ENCODE results near the gene PYCARD. TPM values are rescaled to one million over a fixed set of nuclear protein-coding genes. Genes with fewer than 3 reads are reported as not detected.

Gene PYCARD
- total and polyA plus RNA-seq, 10 of the 15 experiments (the other 5 are each of a cell fraction or from before 2014, with no cell fraction given): 5.1 to 106 (median 45.9) TPM

DNA sequence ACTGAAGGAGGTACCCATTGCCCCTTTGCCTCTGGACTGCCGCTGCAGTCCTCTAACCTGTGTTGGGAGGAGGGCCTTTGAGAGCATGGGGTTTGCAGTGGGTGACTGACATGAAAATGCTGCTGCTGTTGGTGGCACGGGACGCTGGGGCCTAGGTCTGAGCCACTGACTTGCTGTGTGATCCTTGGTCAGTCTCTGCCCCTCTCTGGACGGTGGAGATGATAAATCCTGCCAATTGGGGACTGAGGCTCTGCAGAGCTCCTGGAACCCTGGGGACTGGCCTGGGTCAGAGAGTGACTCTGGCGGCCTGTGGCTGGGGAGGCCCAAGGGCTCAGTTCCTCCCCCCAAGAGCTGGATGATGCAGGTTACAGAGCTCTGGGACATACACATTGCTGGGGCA is 20.5 kb upstream of the PYCARD start (continued):
- TF ChIP-seq ZNF622 (IDR thresholded peaks at IDR 0.05) (no peak), PRDM15 (CRISPR knock-in tag; IDR thresholded peaks at IDR 0.05) (no peak), HDGF (IDR thresholded peaks at IDR 0.05) (no peak)

GRCh38 chr16:31221357-31222160 is 19.0 kb upstream of the PYCARD start:
- WGBS (ENCODE audit: insufficient coverage, insufficient replicate concordance, low lambda C conversion rate, missing lambda C conversion rate): 42% methylated on average over 12 of the region's 12 CpGs
- no peaks in the 10 kb centered on the region for H3K9me3 ChIP-seq (replicated peaks; ENCODE audit: control insufficient read depth, insufficient read depth, low read length)
- no peak overlapping the region for H3K9ac ChIP-seq (ENCODE audit: control insufficient read depth, insufficient read depth, low read length)
- no peak for ATAC-seq
- DNase-seq (ENCODE audit: low read depth, low spot score): no peak
- 0 out of 2 replicates have a peak, but pooled peaks cover 5% of the 10 kb centered on the region for H3K4me1 ChIP-seq (ENCODE audit: control insufficient read depth, insufficient read depth, low read length)
- in situ Hi-C loops (cut with MboI) (no loop called here), intact Hi-C loops (cut with micrococcal nuclease; ENCODE audit: unreplicated experiment) (no loop called here)
- RAD21 ChIA-PET (ENCODE audit: unreplicated experiment): no interaction called here
- no peaks in the 10 kb centered on the region for H4K20me1 ChIP-seq (ENCODE audit: control insufficient read depth, insufficient read depth)
- H2AFZ ChIP-seq (ENCODE audit: control insufficient read depth, low read depth, low read length): no peak overlapping the region
- no peak overlapping the region for H3K4me3 ChIP-seq
- H3K79me2 ChIP-seq (ENCODE audit: control insufficient read depth, insufficient read depth, low read length): no peaks in the 10 kb centered on the region
- BruUV-seq (replicated peaks): no TSS peak
- CTCF ChIA-PET: no interaction called here
- no peaks in the 10 kb centered on the region for H3K36me3 ChIP-seq (ENCODE audit: control insufficient read depth in 2 of 2, insufficient read depth in 2 of 2, low read length in 1 of 2)
- SMC1A ChIA-PET (ENCODE audit: uncharacterized antibody, unreplicated experiment): no interaction called here
- H3K27me3 ChIP-seq (replicated peaks in 1 of 2; ENCODE audit: control insufficient read depth in 2 of 2, insufficient read depth in 2 of 2, low read length in 1 of 2): peaks cover 4 to 5% of the 10 kb centered on the region in 2 experiments; a peak in 2 of 4 replicates
- no peak overlapping the region for H3K4me2 ChIP-seq (ENCODE audit: control insufficient read depth, insufficient read depth)
- no peak overlapping the region for H3K27ac ChIP-seq (ENCODE audit: control insufficient read depth, insufficient read depth)
- POLR2A ChIA-PET: interaction anchor here (0.6 kb wide), 1 partner anchor 44 kb away, joined by 5 read pairs; no protein-coding TSS in a partner anchor
- FAIRE-seq: no peak
- TF ChIP-seq TBL1XR1 (IDR thresholded peaks at IDR 0.05; ENCODE audit: low read depth, low read length) (no peak), HCFC1 (IDR thresholded peaks at IDR 0.05; ENCODE audit: low read length) (no peak), BCLAF1 (IDR thresholded peaks at IDR 0.05) (no peak), CREM (IDR thresholded peaks at IDR 0.05; ENCODE audit: low read depth) (no peak), POU2F2 (IDR thresholded peaks at IDR 0.05; ENCODE audit: borderline replicate concordance, low read depth, low read length) (no peak), STAT3 (IDR thresholded peaks at IDR 0.05; ENCODE audit: low read depth, low read length) (no peak)
- TF ChIP-seq, protein P1, sequence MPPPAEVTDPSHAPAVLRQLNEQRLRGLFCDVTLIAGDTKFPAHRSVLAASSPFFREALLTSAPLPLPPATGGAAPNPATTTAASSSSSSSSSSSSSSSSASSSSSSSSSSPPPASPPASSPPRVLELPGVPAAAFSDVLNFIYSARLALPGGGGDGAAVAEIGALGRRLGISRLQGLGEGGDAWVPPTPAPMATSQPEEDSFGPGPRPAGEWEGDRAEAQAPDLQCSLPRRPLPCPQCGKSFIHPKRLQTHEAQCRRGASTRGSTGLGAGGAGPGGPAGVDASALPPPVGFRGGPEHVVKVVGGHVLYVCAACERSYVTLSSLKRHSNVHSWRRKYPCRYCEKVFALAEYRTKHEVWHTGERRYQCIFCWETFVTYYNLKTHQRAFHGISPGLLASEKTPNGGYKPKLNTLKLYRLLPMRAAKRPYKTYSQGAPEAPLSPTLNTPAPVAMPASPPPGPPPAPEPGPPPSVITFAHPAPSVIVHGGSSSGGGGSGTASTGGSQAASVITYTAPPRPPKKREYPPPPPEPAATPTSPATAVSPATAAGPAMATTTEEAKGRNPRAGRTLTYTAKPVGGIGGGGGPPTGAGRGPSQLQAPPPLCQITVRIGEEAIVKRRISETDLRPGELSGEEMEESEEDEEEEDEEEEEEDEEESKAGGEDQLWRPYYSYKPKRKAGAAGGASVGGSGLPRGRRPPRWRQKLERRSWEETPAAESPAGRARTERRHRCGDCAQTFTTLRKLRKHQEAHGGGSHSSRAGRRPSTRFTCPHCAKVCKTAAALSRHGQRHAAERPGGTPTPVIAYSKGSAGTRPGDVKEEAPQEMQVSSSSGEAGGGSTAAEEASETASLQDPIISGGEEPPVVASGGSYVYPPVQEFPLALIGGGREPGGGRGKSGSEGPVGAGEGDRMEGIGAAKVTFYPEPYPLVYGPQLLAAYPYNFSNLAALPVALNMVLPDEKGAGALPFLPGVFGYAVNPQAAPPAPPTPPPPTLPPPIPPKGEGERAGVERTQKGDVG (CRISPR knock-in tag; IDR thresholded peaks at IDR 0.05): no peak
